GM21381 (cell line): ENCODE data around the gene ARHGAP23.

ENCODE experiments used
- ATAC-seq: cut with Tn5 transposase; IDR thresholded peaks from one replicate; pipeline ENCODE4 v1.9.1; 2021; ENCODE audit warnings: mild to moderate bottlenecking, moderate library complexity; ENCODE audit not compliant: unreplicated experiment

Gene ARHGAP23, protein sequence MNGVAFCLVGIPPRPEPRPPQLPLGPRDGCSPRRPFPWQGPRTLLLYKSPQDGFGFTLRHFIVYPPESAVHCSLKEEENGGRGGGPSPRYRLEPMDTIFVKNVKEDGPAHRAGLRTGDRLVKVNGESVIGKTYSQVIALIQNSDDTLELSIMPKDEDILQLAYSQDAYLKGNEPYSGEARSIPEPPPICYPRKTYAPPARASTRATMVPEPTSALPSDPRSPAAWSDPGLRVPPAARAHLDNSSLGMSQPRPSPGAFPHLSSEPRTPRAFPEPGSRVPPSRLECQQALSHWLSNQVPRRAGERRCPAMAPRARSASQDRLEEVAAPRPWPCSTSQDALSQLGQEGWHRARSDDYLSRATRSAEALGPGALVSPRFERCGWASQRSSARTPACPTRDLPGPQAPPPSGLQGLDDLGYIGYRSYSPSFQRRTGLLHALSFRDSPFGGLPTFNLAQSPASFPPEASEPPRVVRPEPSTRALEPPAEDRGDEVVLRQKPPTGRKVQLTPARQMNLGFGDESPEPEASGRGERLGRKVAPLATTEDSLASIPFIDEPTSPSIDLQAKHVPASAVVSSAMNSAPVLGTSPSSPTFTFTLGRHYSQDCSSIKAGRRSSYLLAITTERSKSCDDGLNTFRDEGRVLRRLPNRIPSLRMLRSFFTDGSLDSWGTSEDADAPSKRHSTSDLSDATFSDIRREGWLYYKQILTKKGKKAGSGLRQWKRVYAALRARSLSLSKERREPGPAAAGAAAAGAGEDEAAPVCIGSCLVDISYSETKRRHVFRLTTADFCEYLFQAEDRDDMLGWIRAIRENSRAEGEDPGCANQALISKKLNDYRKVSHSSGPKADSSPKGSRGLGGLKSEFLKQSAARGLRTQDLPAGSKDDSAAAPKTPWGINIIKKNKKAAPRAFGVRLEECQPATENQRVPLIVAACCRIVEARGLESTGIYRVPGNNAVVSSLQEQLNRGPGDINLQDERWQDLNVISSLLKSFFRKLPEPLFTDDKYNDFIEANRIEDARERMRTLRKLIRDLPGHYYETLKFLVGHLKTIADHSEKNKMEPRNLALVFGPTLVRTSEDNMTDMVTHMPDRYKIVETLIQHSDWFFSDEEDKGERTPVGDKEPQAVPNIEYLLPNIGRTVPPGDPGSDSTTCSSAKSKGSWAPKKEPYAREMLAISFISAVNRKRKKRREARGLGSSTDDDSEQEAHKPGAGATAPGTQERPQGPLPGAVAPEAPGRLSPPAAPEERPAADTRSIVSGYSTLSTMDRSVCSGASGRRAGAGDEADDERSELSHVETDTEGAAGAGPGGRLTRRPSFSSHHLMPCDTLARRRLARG (N-terminal part only)

DNA sequence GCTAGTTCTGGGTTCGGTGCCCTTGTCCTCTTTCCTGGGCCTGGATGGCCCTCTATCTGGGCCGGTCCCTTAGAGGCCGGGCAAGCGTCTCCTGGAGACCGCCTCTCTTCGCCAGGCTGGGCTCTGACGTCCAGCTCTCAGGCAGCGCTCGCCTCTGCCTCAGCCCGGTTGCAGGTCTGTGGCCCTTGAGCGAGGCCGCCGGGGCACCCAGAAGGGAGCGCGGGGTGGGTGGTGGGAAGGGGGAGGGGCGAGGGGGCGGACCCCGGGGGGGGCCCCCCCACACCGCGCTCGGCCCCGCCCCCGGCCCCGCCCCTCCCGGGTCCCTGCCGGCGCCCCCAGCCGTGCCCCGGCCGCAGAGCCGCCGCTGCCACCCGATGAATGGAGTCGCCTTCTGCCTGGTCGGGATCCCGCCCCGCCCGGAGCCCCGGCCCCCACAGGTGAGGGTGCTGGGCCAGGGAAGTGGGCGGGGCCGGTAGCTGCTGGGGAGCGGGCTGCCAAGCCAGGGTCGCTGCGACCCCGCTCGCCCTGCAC is at the start of gene ARHGAP23:
TSS of gene ARHGAP23 (plus strand) at position 353 of the 531 bp plus-strand sequence. CDS start at position 375, 22 bp downstream.
- no peak for ATAC-seq

DNA sequence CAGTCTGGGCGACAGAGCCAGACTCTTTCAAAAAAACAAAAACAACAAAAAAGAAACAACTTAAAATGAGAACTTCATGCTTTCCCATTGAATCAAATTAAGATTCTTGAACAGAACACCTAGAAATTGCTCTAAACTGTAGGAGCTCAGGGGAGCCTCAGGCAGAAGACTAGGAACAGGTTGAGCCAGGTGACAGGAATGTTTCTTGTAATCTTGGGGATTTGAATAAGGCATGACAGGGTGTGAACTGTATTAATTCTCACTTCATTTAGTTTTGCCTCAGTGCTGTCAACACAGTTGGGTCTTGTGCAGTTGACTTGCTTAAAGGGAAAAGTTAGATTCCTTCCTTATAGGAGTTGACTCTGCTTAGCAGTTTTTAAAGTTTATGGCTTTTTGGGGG is 48.8 kb upstream of the ARHGAP23 start:
- ATAC-seq: no peak

DNA sequence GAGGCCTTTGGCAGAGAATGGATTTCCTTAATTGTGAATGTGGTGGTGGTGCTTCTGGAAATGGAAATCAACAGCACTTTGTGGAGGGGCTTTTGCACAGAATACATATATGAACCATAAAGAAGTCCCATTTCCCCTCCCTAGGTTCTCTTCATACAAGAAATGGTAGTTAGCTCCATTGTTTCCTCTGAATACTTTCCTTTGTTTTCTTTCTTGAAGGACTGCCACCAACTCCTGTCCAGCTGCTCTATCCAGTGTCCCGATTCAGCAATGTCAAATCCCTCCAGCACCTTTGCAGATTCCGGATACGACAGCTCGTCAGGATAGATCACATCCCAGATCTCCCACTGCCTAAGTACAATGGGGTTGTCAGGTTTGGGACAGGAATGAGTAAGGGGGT is 33.2 kb upstream of the ARHGAP23 start:
- ATAC-seq: no peak

GRCh38 chr17:38397227-38397626 is 31.0 kb upstream of the ARHGAP23 start:
- ATAC-seq: no peak

GRCh38 chr17:38400286-38400685 is 28.0 kb upstream of the ARHGAP23 start:
- ATAC-seq: no peak

DNA sequence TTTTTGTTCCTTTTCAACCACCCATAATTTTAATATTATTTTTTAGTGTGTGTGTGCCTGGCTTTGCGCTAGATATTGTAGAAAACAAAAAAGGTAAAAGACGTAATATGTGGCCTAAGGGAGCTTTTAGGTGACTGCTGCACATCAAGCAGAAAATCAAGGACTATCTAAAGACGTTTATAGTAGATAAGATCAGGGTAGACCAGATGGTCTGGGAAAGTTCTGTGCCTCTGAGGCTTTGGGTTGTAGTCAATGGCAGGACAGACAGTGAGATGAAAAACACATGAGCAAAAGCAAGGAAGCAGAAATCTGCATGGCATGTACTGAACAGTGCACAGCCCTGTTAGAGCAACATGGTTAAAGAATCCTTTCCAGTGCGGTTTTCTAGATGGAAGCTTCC is 26.8 kb upstream of the ARHGAP23 start:
- no peak for ATAC-seq

- no peak for ATAC-seq
These were observed 25.4 kb upstream of the ARHGAP23 start for GRCh38 chr17:38402897-38403296.

DNA sequence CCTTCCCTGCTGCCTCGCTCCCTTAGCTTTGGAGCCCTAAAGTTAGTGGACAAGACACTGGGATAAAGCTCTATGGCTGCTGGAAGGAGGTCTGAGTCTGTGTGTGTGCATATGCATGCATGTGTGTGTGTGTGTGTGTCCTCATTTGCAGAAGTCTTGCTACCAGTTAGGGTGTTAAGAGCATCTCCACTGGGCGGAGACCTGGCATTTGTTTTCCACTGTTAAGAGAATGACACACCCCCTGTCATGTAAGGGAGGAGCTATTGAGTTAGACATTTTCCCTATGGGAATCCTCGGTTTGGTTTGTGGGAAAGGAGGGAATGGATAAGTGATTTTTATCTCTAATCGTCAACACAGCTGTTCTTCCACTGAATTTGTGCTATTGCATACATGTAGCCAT is 24.8 kb upstream of the ARHGAP23 start:
- ATAC-seq: no peak

DNA sequence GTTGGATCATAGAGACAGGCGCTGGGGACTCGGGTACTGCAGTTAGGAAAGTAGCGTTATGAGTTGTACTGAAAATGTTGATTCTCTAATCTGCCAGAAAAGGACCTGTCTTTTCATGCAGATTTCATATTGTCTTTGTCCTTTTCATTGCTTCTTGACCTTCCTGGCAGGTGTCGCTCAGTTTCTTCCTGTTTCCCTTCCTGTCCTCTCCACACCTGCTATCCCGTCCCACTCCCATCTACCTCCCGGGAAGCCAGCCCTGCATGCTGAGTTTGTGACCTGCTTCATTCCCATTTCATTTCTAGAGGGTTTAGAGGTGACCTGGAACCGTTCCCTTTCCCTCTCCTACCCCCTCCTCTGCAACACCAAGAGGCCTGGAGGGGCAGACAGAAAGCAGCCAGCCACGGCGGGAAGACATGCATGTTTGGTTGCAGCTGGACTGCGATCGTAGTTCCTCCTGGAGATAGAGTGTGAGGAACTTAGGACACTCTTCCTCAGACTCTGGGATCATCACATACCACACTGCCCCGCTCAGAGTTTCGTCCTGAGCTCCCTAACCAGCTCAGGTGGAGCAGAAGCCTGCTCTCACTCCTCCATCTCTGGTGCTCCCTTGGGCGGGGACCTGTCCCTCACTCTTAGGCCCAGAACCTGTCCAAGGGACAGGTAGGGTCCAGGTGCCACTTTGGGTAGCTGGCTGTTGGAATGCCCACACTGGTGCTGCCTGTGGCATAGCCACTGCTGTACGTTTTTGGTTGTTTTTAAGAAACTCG is 23.9 kb upstream of the ARHGAP23 start:
- ATAC-seq: no peak

GRCh38 chr17:38405654-38406053 is 22.6 kb upstream of the ARHGAP23 start:
- ATAC-seq: no peak

- ATAC-seq: no peak
These were observed 18.1 kb upstream of the ARHGAP23 start for GRCh38 chr17:38410201-38410600.

DNA sequence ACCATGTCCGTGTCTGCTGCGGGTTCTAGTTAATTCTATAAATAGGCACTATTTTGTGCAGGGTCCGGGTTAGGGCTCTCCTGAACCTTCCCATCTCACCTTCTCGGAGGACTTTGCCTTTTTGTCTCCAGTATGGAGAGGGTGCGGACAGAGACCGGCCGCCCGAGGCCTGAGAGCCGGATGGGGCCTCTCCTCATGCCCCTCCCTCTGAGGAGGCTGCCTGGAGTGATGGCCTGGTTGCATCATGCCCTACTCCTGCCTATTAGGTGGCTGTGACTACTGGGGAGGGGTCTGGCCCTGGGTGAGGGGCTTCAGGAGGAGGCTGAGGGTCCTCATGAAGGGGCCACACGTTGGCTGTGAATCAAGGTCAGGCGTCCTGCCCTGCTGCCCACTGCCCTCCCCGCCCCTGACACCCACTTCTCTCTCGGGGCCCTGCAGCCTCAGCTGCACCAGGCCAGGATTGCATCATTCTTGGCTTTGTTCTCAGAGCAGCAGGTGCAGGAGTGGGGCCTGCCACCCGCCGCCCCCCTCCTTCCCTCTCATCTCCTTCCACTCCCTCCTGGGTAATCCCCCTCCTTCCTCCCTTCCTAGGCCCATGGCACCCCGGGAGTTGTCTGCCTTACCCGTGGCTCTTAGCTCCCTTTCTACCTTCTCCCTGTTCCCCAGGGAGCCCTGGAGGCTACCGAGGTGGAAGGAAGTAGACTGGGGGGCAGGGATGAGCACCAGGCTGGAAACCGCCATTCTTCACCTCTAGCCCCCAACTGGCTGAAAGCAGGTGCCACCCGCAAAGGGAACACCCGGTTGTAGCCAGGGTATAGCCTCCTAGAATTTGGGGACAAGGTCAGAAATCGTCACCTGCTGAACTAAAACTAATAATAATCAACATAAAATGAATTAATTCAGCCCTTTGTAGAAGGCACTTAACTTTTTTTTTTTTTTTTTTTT is 12.7 kb upstream of the ARHGAP23 start:
- ATAC-seq: no peak

GRCh38 chr17:38416840-38417209 is 11.4 kb upstream of the ARHGAP23 start:
- no peak for ATAC-seq

DNA sequence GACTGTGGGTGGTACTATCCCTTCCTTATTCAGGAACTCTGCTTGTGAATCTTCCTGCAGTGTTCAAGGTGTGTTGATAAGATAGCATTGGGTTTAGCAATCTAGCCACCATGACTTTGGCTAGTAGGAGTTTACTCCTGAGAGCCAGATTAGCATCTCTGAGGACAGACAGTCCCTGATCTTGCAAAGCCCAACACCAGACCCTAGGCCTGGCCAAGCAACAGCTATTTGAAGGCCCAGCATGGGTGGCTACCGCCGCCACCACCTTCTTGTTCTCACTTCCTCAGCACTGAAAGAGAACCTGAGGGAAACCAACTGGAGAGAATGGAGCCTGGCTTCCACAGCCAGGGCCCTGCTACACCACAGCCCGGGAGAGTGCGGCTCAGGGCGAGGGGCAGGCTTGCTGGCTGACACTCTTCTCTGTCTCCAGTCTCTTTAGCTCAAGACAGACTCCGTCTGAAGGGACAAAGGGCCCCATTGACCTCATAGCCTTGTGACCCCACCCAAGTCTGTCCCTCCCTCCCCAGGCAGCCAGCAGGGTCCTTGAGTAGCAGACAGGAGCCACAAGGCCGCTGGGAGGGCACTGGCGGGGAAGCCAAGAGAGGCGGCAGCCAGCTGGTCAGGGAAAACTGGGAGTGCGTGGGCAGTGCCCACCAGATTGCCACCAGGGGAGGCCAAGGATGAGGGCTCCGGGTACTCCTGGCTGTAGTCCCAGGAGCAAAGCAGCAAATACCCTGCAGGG is 10.9 kb upstream of the ARHGAP23 start:
- no peak for ATAC-seq

DNA sequence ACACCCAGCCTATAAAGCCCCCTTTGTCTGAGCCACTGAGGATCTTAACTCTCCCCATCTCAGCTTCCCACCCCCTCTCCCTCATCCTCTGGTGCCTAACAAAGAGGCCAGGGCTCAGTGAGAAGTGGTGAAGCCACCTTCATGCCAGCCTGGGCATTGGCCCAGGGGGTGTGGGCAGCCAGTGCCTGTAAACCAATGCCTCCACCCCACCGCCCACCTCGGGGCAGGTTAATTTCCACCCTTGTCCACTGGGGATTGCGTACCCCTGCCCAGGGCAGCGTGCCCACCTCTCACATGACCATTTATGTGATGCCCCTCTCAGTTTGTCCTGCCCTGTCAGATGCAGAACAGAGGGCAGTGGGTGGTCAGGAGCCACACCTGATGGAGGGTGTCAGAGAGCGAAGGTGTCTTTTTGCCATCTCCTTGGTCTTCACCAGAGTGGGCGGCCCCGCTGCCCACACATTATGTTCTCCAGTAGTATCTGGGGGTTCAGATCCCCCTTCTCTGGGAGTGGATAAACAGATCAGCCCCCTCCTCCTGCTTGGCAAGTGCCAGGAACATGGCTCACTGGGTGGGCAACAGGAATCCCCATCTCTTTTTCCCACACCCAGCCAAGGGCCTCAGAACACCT is 10.1 kb upstream of the ARHGAP23 start:
- ATAC-seq: no peak

- no peak for ATAC-seq
These were observed 9.4 kb upstream of the ARHGAP23 start for GRCh38 chr17:38418693-38419507.

GRCh38 chr17:38419508-38419981 is 8.7 kb upstream of the ARHGAP23 start:
- no peak for ATAC-seq
